HepG2 (cell line): ENCODE data around the gene SPN. TPM values are rescaled to one million over a fixed set of nuclear protein-coding genes. Genes with fewer than 3 reads are reported as not detected.

Experiments
- BHLHE40 ChIP-seq: IDR thresholded peaks from 2 replicates; pipeline ENCODE4 v1.6.1; 2011; ENCODE audit warnings: low read length, improper control_type of control experiment
- HNF1B ChIP-seq: sonication (generic); formaldehyde crosslinking; IDR thresholded peaks from 2 replicates; pipeline ENCODE4 v1.5.1; 2020; ENCODE audit warnings: mild to moderate bottlenecking, moderate library complexity, missing genetic modification reagents
- MEIS2 ChIP-seq: sonication (generic); formaldehyde crosslinking; IDR thresholded peaks from 2 replicates; pipeline ENCODE4 v1.9.0; 2021; ENCODE audit warnings: mild to moderate bottlenecking, missing genetic modification reagents
- RFX3 ChIP-seq: IDR thresholded peaks from 2 replicates; pipeline ENCODE4 v1.6.1; 2016; ENCODE audit warnings: missing biosample characterization, missing genetic modification reagents
- RXRB ChIP-seq: IDR thresholded peaks from 2 replicates; pipeline ENCODE4 v1.6.1; 2016; ENCODE audit warnings: borderline replicate concordance, missing genetic modification reagents, missing compliant biosample characterization
- U2AF2 ChIP-seq: fragments of 200-400 bp; formaldehyde crosslinking; IDR thresholded peaks from 2 replicates; pipeline ENCODE4 v1.6.1; 2017; ENCODE audit warnings: low read depth, mild to moderate bottlenecking, low read length
- ZNF232 ChIP-seq: sonication (generic); formaldehyde crosslinking; IDR thresholded peaks from 2 replicates; pipeline ENCODE4 v1.4.0; 2020; ENCODE audit warnings: missing genetic modification reagents, borderline replicate concordance
- ZNF30 ChIP-seq: sonication (generic); formaldehyde crosslinking; IDR thresholded peaks from 2 replicates; pipeline ENCODE4 v1.5.0; 2020; ENCODE audit warnings: mild to moderate bottlenecking, missing genetic modification reagents
- ZNF441 ChIP-seq: sonication (generic); formaldehyde crosslinking; IDR thresholded peaks from 2 replicates; pipeline ENCODE4 v1.7.0; 2021; ENCODE audit warnings: missing genetic modification reagents, borderline replicate concordance
- ZNF609 ChIP-seq: sonication (generic); formaldehyde crosslinking; IDR thresholded peaks from 2 replicates; pipeline ENCODE4 v1.4.0; 2020; ENCODE audit warnings: mild to moderate bottlenecking, missing genetic modification reagents, borderline replicate concordance
- ZNF672 ChIP-seq: sonication (generic); formaldehyde crosslinking; IDR thresholded peaks from 2 replicates; pipeline ENCODE4 v1.8.1; 2022; ENCODE audit warnings: missing genetic modification reagents
- polyA plus RNA-seq, 8 experiments: library from polyadenylated mRNA; depleted of rRNA in 3 of 8; stranded (reverse) in 7 of 8; unstranded in 1 of 8; fragments of >200 nt; fragmentation: Illumina TruSeq in 4 of 8; extraction: Trizol in 4 of 8; gene quantifications; 2 replicates each; pipeline versions ENCODE4 v1.2.1 to v1.2.3, GENCODE V29; 2011 to 2016; ENCODE audit warnings: low read depth in 4 of 8, missing spikeins in 1 of 8, mixed read lengths in 1 of 8; ENCODE audit not compliant: insufficient read depth in 1 of 8
- total RNA-seq, 5 experiments: library from RNA; depleted of rRNA; stranded (reverse); fragments of >200 nt; fragmentation: Illumina TruSeq; extraction: Trizol; gene quantifications; 2 replicates each; pipeline ENCODE4 v1.2.3, GENCODE V29; 2016; ENCODE audit warnings: low read depth in 1 of 5
- TF ChIP-seq, protein P1 (sequence below): sonication (generic); formaldehyde crosslinking; IDR thresholded peaks from 2 replicates; pipeline ENCODE4 v1.5.0; 2020; ENCODE audit warnings: missing genetic modification reagents, mild to moderate bottlenecking, borderline replicate concordance
- TF ChIP-seq, protein P2 (sequence below): sonication (generic); formaldehyde crosslinking; IDR thresholded peaks from 2 replicates; pipeline ENCODE4 v1.9.0; 2021; ENCODE audit warnings: missing genetic modification reagents, mild to moderate bottlenecking, borderline replicate concordance
- TF ChIP-seq, protein P3 (sequence below): sonication (generic); formaldehyde crosslinking; IDR thresholded peaks from 2 replicates; pipeline ENCODE4 v1.8.1; 2023; ENCODE audit warnings: mild to moderate bottlenecking, inconsistent platforms, moderate library complexity, missing genetic modification reagents, borderline replicate concordance
- TF ChIP-seq, protein P4 (sequence below): sonication (generic); formaldehyde crosslinking; IDR thresholded peaks from 2 replicates; pipeline ENCODE4 v1.8.1; 2023; ENCODE audit warnings: missing genetic modification reagents, mild to moderate bottlenecking, borderline replicate concordance
- TF ChIP-seq, protein P5 (sequence below): sonication (generic); formaldehyde crosslinking; IDR thresholded peaks from 2 replicates; pipeline ENCODE4 v1.5.0; 2020; ENCODE audit warnings: mild to moderate bottlenecking, missing genetic modification reagents

The SPN gene
- total and polyA plus RNA-seq, 2 of the 13 experiments (the other 11 are each of a cell fraction or from before 2014, with no cell fraction given) = 0.22 to 1.6 TPM

GRCh38 chr16:29678691-29679267 is 15.7 kb downstream of the SPN start, which contains the start of gene QPRT (continued):
- TF ChIP-seq, protein P1, sequence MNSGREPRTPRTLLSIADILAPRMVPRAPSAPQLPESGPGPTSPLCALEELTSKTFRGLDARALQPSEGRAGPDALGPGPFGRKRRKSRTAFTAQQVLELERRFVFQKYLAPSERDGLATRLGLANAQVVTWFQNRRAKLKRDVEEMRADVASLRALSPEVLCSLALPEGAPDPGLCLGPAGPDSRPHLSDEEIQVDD (CRISPR knock-in tag) = no peak
- TF ChIP-seq HNF1B (CRISPR knock-in tag) (0 out of 2 replicates have a peak, but pooled peaks have one; percentile 43), MEIS2 (CRISPR knock-in tag) (peak; percentile 82), ZNF232 (CRISPR knock-in tag) (no peak), ZNF672 (CRISPR knock-in tag) (no peak), ZNF609 (CRISPR knock-in tag) (0 out of 2 replicates have a peak, but pooled peaks have one; percentile 0), BHLHE40 (no peak), U2AF2 (no peak), RFX3 (CRISPR knock-in tag) (no peak), ZNF441 (CRISPR knock-in tag) (no peak; the same call in 1 of the 2 replicates), ZNF30 (CRISPR knock-in tag) (0 out of 2 replicates have a peak, but pooled peaks have one; percentile 6), RXRB (CRISPR knock-in tag) (no peak)
- TF ChIP-seq, protein P2, sequence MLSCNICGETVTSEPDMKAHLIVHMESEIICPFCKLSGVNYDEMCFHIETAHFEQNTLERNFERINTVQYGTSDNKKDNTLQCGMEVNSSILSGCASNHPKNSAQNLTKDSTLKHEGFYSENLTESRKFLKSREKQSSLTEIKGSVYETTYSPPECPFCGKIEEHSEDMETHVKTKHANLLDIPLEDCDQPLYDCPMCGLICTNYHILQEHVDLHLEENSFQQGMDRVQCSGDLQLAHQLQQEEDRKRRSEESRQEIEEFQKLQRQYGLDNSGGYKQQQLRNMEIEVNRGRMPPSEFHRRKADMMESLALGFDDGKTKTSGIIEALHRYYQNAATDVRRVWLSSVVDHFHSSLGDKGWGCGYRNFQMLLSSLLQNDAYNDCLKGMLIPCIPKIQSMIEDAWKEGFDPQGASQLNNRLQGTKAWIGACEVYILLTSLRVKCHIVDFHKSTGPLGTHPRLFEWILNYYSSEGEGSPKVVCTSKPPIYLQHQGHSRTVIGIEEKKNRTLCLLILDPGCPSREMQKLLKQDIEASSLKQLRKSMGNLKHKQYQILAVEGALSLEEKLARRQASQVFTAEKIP (CRISPR knock-in tag) = no peak
- TF ChIP-seq, protein P3, sequence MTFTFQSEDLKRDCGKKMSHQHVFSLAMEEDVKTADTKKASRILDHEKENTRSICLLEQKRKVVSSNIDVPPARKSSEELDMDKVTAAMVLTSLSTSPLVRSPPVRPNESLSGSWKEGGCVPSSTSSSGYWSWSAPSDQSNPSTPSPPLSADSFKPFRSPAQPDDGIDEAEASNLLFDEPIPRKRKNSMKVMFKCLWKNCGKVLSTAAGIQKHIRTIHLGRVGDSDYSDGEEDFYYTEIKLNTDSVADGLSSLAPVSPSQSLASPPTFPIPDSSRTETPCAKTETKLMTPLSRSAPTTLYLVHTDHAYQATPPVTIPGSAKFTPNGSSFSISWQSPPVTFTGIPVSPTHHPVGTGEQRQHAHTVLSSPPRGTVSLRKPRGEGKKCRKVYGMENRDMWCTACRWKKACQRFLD (CRISPR knock-in tag) = 0 out of 2 replicates have a peak, but pooled peaks have one; percentile 12
- TF ChIP-seq, protein P4, sequence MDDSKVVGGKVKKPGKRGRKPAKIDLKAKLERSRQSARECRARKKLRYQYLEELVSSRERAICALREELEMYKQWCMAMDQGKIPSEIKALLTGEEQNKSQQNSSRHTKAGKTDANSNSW = no peak
- TF ChIP-seq, protein P5, sequence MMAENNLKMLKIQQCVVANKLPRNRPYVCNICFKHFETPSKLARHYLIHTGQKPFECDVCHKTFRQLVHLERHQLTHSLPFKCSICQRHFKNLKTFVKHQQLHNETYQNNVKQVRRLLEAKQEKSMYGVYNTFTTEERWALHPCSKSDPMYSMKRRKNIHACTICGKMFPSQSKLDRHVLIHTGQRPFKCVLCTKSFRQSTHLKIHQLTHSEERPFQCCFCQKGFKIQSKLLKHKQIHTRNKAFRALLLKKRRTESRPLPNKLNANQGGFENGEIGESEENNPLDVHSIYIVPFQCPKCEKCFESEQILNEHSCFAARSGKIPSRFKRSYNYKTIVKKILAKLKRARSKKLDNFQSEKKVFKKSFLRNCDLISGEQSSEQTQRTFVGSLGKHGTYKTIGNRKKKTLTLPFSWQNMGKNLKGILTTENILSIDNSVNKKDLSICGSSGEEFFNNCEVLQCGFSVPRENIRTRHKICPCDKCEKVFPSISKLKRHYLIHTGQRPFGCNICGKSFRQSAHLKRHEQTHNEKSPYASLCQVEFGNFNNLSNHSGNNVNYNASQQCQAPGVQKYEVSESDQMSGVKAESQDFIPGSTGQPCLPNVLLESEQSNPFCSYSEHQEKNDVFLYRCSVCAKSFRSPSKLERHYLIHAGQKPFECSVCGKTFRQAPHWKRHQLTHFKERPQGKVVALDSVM = no peak
